ENCODE measurements around the gene APEX1.
A peak's percentile ranks its signal among the peaks of the same experiment; 100 is the strongest.
"Not testable (repeated sequence)": the region's sequence is repeated elsewhere in the genome, so short reads cannot be mapped to it uniquely, and the experiment has no call there.

Gene APEX1

DNA sequence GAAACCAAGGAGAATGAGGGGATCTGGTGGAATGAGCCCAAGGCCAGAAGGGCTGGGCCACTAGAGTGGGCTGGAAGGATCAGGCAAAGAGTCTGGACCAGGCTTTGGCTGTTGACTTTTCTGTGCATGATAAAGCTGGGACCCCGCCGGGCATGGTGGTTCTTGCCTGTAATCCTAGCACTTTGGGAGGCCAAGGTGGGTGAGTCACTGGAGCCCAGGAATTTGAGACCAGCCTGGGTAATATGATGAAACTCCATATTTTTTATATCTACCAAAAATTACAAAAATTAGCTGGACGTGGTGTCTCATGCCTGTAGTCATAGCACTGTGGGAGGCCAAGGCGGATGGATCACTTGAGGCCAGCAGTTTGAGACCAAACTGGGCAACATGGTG lies 18.7 kb upstream of the APEX1 start:
- DNase-seq = no peak

DNA sequence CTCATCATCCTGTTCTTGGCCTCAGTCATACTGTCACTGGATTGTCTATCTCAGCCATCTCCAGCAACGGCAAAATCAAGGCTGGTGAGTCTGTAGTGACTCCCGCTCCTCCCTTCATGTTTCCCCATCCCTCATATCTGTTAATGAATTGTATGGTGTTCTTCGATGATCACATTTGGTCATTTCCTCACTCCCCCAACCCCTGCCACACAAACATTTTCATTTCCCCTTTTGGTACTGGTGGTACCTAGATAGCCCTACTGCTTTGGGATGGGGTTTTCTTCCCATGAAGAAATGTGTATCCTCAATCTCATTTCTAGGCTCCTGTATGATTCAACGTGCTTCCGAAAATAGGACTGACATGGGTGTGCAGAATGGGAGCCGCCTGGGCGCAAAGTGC lies 16.4 kb upstream of the APEX1 start:
- DNase-seq = no peak

DNA sequence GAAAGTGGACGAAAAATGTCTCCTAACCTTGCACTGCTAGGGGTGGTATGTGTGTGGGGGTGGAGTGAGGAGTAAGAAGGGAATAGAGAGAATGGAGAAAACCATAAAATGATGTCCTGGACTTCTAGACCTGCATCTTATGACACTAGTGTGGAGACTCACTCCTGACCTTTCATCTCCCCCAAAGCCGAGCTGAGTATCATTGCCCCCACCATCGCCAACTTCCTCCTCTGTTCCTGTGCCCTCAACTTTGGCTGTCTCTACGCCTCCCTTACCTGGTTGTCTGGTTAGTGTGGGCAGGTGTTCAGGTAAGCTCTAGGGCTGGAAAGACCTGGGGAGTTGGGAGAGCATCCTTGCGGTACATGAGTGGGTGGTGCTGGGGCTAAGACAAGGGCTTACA lies 14.6 kb upstream of the APEX1 start:
- no peak for DNase-seq

DNA sequence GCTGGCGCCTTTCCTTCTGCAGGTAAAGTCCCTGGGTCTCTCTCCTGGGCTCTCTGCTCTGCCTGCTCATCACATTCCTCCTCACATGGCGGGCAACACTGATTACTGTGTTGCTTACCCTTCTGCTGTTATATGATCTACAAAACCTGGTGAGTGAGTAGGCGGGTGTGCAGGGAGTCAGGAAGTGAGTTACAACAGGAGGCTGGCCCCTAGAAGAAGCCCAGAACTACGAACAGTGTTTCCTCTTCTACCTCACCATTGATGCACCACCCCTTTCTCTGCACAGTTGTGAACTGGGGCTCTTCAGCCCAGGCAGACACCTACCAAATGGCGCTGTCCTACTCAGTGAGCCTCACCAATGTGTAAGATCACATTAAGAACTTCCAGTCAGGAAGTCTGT lies 14.1 kb upstream of the APEX1 start:
- no peak for DNase-seq

DNA sequence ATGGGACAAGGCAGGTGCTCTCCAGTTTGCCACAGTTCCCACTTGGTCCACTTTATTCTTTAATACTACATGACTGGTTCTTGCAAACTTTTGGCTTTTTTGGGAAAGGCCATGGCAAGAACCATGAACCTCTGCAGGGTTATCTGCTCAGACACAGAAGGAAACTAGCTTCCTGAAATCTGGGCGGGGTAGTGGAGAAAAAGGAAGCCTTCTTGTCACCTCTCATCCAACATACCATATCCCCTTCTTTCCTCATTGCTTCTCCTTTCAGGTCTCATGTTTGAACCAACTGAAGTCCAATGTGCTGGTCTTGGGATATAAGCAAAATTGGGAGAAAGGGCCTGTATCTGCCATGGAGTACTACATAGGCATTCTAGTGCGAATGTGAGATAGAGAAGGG lies 13.6 kb upstream of the APEX1 start:
- DNase-seq = no peak

DNA sequence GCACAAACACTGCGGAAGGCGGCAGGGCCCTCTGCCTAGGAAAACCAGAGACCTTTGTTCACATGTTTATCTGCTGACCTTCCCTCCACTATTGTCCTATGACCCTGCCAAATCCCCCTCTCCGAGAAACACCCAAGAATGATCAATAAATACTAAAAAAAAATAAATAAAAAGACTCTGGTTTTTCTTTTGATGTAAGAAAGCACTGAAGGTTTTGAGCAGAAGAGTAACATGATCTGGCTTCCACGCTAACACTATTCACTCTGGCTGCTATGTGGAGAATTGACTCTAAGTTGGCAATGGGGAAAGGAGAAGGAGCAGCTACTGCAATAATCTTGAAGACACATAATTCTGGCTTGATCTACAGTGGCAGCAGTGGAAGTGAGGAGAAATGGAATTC lies 11.4 kb upstream of the APEX1 start:
- not testable (repeated sequence) for DNase-seq

DNA sequence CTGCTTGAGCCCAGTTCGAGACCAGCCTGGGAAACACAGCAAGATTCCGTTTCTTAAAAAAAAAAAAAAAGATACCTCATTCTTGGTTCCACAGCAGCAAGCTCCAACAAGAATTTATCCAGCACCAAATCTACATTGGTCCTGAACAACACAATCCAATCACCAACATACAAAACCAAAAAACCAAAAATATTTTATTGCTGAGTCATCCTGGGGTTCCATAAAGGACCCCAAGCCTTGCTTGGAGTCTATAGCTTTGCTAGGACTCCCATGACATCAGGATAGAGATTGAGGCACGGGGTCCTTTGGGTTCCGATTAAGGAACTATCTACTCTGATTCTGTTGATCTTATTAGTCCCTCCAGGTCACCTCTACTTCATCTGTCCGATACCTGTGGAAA lies 8.1 kb upstream of the APEX1 start:
- DNase-seq = no peak

DNA sequence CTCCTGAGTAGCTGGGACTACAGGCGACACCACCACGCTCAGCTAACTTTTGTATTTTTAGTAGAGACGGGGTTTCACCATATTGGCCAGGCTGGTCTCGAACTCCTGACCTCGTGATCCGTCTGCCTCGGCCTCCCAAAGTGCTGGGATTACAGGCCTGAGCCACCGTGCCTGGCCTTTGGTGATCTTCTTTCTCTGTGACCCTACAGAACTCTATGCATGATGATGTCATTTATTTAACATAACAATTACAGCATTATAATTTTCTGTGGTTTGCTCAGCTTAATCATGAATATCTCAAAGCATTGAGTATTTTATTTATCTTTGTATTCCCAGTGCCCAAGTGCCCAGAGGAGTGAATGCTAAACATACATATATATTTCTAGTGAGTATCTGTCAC lies 2.2 kb upstream of the APEX1 start:
- DNase-seq = not testable (repeated sequence)

DNA sequence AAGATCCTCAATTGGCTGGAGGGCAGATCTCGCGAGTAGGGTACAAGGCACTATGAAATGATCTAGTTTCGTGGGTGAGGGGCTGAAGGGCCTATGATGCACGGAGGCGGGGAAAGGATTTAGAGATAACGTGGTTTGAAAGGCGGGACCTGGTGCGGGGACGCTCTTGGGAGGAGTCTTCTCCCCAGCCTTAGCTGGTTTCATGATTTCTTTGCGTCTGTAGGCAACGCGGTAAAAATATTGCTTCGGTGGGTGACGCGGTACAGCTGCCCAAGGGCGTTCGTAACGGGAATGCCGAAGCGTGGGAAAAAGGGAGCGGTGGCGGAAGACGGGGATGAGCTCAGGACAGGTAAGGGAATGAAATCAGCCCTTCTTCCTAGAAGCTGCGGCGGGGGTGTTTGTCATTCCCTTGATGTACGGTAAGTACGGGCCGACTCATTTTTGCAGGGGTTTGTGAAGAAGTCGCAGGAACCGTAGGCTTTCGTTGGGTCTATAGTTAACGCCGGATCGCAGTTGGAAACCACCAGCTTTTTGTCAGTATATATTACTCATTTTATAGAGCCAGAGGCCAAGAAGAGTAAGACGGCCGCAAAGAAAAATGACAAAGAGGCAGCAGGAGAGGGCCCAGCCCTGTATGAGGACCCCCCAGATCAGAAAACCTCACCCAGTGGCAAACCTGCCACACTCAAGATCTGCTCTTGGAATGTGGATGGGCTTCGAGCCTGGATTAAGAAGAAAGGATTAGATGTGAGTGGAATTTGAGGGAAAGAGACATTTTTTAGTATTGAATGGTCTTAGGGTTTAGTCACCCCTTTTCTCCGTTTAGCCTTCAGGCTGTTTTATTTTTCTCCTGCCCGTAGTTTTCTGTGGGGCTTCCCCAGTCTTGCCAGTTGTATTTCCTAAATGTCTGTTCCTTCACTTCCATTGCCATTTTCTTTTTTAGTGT lies 602 bp downstream of the APEX1 start:
- no peak for DNase-seq

DNA sequence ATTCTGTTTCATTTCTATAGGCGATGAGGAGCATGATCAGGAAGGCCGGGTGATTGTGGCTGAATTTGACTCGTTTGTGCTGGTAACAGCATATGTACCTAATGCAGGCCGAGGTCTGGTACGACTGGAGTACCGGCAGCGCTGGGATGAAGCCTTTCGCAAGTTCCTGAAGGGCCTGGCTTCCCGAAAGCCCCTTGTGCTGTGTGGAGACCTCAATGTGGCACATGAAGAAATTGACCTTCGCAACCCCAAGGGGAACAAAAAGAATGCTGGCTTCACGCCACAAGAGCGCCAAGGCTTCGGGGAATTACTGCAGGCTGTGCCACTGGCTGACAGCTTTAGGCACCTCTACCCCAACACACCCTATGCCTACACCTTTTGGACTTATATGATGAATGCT lies 1.9 kb downstream of the APEX1 start:
- no peak for DNase-seq

DNA sequence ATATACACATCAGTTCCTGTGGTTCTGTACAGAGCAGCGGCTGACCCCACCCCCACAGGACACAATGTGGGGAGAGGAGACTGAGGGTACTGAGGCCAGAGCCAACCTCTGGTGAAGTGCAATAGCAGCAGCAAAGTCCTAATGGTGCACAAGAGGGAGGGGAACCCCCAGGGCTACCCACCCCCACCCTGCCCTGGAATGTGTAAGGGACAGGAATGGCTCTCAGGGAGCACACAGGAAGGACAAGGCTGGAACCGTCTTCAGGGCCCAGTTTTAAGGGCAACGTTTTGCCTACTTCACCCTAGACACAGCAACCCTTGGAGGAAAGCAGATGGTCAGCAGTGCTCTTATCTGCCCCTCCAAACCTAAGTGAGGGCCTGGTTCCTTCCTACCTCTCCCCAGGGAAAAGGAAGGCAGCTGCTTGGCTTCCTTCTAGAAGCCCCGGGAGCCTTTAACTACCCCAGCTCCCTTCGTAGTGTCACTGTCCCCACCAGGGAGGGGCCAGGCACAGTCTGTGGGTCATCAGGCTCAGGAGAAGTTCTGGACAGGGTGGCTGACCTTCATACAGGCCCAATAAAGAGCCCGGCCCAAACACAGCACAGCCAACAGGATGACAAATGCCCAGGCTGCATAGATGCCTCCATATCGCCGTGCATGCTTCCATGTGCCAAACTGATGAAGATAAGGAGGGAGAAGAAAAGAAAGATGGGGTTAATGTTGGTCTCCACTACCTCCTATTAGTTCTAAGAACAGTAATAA lies 3.2 kb downstream of the APEX1 start:
- DNase-seq = no peak

DNA sequence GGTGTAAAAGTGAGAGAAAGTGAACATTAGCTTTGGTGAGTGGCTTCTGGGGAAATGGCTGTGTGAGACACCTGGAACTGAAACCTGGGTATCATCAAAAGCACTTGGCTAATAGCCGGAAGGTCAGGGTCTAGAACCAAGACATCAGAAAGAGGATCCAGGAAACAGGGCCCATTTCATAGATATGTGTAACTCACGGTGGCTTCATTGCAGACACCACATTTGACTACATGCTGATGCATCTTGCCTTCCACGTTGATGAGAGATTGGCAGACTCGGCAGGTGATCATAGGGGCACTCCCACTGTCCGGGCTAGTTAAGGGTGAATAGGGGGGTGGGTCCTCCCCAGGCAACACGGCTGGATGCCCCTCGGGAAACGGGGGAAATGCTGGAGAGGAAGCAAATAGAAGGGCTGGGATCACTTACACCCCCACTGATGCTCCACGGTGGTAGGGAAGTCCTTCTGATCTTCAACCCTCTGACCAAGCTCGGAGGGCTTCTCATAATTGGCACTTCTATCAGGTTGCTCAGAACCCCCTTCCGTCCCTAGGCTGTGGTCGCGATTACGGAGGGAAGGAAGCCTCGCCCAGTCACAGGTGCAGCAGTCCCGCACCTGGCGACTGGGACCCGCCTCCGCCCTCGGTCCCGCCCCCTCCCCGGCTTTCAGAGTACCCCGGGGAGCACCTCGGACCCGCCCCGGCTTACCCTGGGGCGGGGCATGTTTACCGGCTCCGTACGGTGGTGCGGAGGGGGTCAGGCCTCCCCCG lies 5.6 kb downstream of the APEX1 start:
- peak; percentile 76 for DNase-seq

DNA sequence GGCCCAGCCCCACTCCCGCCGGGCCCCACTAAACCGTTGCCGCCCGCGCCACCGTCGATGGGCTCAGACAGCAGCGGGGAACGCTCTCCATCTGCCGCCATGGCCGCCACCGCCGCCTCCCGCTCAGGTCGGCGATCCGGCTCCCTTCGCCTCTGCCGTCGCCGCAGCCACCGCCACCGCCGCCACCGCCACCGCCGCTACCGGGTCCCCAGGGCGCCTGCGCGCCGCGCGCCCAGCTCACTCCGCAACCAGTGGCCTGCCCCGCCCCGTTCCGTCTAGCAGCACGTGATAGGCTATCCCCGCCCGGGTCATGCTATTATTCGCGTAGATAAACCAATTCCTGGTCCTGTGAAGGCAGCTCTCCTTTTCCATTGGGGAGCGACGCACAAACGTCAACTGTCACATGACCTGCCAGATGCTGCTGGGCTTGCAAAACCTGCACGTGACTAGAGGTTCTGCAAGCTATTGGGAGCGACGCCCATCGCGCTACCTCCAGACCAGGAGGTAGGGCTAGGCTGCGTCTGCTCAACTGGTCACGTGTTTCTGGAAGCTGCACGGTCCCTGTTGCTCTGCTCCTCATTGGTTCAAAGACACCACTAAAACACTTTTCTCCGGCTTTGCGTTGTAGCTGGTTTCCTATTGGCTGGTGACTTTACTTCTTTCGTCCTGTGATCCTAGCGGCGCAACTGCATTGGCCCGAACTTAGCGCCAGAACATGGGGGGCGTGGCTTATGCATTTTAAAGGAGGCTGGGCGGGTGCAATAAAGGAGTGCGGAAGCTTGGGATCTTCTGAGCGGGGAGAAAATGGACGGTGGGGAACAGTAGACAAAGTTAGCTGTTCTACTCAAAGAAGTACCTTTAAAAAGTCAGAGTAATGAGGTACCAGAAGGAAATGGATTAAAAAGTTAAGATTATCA lies 6.5 kb downstream of the APEX1 start, which contains the start of gene PIP4P1:
Gene PIP4P1, minus strand, starts transcription at position 210 of the 917 bp plus-strand sequence. Its CDS starts 109 bp downstream, at position 101.
- DNase-seq = peak; percentile 99

DNA sequence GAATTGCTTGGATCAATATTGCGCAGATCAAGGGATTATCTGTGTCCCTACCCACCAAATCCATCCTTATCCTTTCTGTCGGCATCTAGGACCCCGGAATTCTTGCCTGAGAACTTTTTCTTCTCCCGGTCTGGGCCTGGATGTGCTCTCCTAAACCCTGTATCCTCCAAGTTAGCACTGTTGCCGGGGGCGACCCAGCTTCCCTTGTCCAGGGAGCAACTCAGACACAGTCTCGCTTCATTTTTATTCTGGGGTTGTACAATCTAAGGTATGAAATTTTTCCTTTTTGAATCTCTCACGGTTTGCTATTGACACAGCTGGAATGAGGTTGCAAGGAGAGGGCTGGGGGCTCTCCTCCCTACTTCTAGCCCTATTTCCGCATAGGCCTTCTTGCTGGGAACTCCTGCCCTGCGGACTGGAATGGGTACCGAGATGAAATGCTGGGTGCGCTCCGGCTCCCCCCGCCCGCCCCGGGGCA lies 13.8 kb downstream of the APEX1 start:
- DNase-seq = no peak

DNA sequence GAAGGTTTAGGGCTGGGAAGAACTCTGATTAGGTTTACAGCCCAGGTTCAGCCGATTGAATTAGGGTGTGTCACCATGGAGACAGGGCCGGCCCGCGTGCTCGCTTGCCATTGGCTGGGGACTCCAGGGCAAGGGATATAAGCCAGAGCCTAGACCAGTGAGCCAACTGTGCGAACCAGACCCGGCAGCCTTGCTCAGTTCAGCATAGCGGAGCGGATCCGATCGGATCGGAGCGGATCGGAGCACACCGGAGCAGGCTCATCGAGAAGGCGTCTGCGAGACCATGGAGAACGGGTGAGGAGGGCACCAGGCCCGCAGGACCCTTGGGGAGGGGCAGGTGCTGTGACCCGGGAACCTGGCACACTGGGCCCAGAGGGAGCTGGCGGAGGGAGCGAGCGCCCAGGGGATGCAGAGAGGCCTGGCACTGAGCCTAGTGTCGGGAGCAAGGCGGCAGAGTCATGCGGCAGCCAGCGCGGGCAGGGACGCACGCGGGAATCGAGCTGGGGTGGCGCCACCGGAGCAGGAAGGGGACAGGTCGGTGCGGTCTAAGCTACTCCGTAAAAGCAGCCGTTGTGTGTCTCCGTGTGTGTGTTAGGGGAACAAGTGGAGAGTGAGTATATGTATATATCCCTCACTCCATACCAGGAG lies 14.3 kb downstream of the APEX1 start, which contains the start of gene PNP:
Gene PNP, plus strand, starts transcription at position 165 of the 648 bp plus-strand sequence. Its CDS starts 119 bp downstream, at position 284.
- peak; percentile 87 for DNase-seq

DNA sequence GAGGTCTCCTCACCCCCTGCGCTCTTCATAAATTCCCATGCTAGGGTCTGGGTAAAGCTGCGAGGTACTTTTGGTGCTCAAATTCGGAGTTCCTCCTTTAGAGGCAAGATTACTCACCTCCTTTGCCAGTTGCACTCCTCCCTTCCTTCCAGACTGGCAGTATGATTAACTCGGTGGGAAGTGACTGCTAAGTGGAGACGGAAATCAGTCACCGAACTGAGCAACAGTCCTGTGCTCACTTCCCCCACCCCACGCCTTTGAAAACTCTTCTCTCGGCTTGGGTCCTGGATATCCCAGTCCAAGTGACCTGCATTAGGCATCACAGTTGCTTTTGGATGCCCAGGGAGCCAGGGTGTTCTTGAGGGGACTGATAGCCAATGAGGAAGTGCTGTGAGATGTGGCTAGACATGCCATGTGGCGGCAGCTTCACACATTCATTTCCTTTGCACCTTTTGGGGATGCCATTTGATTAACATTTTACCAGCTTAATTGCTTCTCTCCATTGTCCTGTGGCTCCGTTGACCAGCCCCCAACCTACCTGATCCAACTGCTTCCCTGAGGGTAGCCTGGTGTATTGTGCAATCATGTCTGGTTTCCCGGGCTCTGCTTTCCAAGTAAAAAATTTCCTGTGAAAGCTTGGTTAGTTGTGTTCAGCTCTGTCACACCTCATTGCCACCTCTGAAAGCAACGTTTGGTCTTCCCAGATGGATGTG lies 15.0 kb downstream of the APEX1 start:
- peak; percentile 44 for DNase-seq

DNA sequence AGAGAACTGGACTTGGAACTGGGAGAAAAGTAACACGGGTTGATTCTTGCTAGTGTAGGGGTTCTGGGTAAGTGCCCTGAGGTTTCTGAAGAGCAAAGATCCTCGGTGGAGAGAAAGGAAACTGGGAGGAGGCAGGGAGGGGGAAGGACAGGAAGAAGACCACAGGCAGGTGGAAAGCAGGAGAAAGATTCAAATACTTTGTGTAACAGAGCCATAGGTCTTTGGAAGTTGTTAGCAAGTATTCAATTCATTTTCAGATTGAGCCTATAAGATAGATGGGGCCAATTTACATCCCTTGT lies 15.5 kb downstream of the APEX1 start:
- no peak for DNase-seq

DNA sequence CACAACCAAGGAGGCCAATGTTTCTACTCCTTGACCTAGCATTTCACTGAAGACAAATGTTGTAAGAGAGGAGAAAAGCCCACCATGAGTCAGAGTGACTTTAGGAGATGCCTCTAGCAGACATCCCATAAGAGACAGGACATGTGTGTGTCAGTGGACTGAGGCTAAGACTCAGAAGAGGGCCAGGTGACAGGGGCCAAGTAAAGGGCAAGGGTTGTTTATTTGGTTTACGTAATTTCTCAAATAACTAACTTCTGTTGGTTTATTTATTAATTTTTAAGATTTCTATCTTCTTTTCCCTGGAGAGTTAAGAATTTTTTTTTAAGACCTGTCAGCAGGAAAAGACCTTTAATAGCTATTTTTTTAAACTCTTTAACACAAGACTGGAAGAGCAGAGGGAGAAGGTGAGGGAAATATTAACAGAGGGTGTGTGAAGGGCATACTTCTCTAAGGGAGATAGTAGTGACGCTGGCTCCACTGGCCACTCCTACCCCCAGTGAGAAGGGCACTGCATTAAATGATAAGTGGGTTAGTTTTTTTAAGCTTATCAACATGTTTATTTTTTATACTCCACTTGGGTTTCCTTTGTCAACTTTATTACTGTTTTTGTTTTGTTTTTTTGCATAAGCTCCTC lies 17.6 kb downstream of the APEX1 start:
- no peak for DNase-seq

DNA sequence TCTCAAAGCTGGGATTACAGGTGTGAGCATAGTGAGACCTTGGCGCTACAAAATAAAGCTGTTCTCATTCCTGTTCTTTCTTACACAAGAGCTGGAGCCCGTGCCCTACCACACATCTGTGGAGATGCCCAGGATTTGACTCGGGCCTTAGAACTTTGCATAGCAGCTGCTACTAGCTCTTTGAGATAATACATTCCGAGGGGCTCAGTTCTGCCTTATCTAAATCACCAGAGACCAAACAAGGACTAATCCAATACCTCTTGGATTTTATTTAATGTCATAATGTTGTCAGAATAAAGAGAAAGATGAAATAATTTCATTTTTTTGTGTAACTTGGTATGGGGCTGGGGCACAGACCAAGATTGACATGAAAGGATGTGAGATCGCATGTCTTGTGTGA lies 21.8 kb downstream of the APEX1 start:
- no peak for DNase-seq

DNA sequence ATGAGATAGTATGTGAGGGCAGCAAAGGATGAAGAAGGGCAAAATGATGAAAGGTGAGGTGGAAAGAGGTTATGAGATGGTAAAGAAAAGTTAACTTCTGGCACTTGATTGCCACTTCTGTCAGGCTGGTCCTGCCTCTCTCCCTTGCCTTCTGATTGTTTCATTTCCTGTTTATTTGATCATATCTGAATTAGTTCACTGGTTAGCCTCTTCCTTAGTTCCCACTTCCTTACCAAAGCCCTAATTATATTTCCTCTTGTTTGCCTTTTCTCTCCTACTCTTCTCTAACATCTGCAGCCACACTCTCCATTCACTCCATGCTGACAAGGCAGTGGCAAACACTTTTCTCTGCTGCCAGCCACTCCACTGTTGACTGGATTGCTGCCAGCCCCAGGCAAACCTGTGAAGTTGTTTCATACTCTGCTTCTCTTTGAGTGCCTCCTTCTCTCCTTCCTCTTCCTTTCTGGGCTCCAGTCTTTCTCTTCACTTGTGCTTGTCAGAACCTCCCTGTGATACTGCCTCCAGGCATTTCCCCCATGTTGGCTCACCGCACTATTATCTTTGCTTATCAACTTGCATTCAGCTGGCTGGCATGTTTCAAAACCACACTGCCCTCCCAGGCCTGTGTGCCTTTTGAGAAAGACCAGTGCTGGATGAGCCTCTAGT lies 22.3 kb downstream of the APEX1 start:
- peak; percentile 60 for DNase-seq

Measured in central memory CD4-positive, alpha-beta T cell (primary cell).